ENCODE measurements around the gene MOCS2.

- no peak for TF ChIP-seq EZH2 (IDR thresholded peaks at IDR 0.05; ENCODE audit: insufficient read depth, poor library complexity, severe bottlenecking)
- no peak for TF ChIP-seq EZH2phosphoT487 (IDR thresholded peaks at IDR 0.05; ENCODE audit: insufficient read depth, low read depth)
Observed at GRCh38 chr5:53100606-53101005, 9.0 kb downstream of the MOCS2 start.

Measured in GM23248 (cell line).